CD4-positive, alpha-beta T cell treated with Interleukin-21 for 1 hour (primary cell): ENCODE results near the gene SERINC3.
A peak's percentile ranks its signal among the peaks of the same experiment; 100 is the strongest.
"Not testable (repeated sequence)": the region's sequence is repeated elsewhere in the genome, so short reads cannot be mapped to it uniquely, and the experiment has no call there.

Source experiments
- DNase-seq: peaks from one replicate; pipeline ENCODE4 v3.0.0-alpha.2; 2020

Gene SERINC3

GRCh38 chr20:44521484-44522481 is at the start of gene SERINC3:
Gene SERINC3 (minus strand): TSS chr20:44522070. CDS start chr20:44521951, 119 bp downstream.
- DNase-seq, result peak; percentile 96

DNA sequence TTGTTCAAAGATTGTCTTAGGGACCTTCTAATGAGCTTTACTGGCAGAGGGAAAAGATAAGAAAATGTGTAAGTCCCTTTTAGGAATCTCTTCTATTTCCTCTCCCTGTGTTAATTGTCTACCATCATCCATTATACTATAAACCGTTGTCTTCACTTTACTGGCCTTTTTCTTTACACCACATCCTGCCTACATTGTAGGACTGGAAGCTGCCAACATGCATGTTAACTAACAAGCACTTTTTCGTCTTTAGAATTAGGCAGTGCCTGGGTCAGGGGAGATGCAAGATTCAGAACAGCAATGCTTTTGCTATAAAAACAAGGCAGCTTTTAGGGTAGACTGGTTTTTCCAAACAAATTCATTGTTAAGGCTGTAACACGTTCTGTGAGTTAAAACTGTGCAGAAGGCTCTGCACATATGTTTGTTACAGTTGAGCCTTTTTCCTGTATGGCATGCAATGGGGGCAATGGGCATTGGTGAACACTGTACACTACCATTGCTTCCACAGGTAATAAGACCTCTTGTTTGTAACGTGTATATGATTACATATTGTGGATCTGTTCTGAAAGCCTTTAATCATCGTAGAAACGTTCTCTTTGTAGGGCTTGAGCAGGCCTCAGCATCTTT is 49.6 kb upstream of the SERINC3 start:
- DNase-seq, result no peak

- DNase-seq, result no peak
Measured at GRCh38 chr20:44570367-44570766, 48.5 kb upstream of the SERINC3 start.

DNA sequence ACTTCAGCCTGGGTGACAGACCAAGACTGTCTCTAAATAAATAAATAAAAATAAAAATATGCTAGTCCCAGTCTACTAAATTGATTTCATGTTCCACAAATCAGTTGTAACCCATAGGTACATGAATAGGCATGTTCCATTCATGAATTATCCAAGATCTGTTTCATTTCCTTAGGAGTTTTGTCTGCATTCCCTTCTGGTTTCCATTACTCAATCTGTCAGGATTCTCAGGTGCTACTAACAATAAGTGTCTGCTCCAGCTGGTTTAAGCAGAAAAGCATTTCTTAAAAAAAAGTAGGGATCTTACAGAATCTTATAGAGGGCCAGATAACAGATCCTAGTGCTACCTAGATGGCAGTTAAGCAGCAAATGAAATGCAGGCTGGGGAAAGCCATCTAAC is 44.9 kb upstream of the SERINC3 start:
- no peak for DNase-seq

GRCh38 chr20:44566018-44566417 is 44.1 kb upstream of the SERINC3 start:
- no peak for DNase-seq

DNA sequence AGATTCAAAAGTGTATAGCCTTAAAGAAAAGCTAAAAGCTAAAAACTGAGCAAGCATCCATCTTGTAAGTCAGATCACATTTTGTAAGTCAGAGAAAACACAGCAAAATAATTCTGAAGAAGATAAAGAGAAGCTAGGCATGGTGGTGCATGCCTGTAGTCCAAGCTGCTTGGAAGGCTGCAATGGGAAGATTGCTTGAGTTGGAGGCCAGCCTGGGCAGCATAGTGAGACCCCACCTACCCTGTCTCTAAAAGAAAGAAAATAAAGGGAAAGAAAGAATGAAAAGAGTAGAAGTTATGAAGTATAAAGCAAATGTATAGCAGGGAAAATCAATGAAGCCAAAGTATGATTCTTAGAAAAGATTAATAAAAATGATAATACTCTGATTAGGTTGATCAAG is 40.0 kb upstream of the SERINC3 start:
- no peak for DNase-seq

DNA sequence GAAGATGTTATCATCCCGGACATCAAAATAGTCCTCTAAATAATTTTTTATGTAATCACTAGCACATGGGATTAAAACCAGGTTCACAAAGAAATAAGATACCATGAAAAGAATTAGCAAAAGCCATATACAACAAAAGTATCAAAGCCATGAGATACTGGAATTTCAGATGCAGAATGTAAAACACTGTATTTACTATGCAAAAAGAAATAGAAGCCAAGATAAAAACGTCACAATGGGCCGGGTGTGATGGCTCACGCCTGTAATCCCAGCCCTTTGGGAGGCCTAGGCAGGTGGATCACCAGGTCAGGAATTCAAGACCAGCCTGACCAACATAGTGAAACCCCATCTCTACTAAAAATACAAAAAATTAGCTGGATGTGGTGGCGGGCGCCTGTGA is 38.9 kb upstream of the SERINC3 start:
- not testable (repeated sequence) for DNase-seq

DNA sequence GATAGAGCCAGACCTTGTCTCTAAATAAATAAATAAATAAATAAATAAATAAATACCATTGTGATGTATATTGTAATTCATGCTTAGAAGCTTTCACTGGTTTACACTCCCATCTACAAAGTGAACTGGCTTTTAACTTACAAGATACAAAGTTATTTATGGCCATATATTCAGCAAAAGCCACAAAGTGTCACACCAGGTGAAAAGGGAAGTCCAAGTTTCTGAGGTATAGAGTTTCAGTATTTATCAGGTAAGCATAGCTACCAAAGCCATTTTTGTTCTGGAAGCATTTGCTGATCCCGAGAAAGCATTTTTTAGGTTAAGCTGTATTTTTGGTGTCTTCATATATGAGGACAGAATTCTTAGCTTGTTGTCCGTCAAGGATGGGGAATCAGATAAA is 38.4 kb upstream of the SERINC3 start:
- no peak for DNase-seq

GRCh38 chr20:44559302-44559701 is 37.4 kb upstream of the SERINC3 start:
- no peak for DNase-seq

GRCh38 chr20:44552950-44553908 is 31.4 kb upstream of the SERINC3 start:
- peak; percentile 2 for DNase-seq

- no peak for DNase-seq
Measured at GRCh38 chr20:44552568-44552949, 30.7 kb upstream of the SERINC3 start.

- DNase-seq, result no peak
Measured at GRCh38 chr20:44552050-44552449, 30.2 kb upstream of the SERINC3 start.

- no peak for DNase-seq
Measured at GRCh38 chr20:44549123-44549522, 27.3 kb upstream of the SERINC3 start.

- no peak for DNase-seq
Measured at GRCh38 chr20:44547419-44547818, 25.5 kb upstream of the SERINC3 start.

DNA sequence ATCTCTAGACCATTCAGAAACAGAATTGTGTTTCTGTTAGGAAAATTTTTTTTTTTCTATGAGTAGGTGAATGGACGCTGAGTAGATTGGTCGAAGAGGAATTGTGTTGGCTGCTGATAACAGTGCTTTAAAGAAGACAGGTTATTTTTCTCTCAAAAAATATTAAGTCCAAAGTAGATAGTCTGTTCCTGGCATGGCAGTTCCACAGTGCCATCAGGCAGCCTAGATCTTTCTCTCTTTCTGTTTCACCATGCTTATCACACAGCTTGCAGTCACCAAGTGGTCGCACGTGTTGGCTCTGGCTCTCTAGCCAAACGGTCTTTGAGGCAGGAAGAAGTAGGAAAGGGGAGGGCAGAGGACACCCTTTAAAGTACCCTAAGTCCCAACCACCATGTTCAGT is 22.4 kb upstream of the SERINC3 start:
- no peak for DNase-seq

DNA sequence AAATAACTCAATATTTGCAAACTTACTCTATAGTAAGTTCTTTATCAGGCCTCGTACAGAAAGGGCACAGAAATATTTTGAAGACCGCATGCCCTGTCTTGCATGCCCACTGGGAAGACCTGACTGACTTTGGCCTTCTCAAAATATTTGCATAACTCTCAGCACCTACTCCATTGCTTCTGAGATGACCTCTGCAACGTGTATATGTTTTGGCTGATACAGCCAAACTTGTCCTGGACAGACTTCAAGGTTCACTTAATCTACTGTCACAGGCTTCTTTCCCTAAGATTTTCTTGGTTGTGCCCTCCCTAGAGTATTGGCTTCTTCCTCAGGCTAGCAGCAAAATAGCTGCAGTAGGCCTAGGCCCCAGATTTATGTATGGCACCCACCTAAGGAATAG is 21.5 kb upstream of the SERINC3 start:
- no peak for DNase-seq

DNA sequence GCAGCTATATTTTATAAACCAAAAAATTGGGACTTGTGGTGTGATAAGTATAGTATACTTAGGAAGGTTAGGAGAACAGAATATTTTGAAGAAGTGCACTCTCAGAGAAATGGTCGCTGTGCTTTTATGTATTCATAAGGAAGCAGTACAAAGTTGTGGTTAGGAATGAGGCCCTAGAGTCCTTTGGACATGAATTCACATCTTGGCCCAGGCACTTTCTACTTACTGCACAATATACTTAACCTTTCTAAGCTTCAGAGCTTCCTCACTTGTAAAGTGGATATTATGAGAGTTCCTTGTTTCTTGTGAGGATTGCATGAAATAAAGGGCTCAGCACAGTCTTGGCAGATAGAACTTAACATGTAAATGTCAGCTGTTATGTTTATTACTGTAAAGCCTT is 21.0 kb upstream of the SERINC3 start:
- DNase-seq, result no peak

GRCh38 chr20:44541992-44542391 is 20.1 kb upstream of the SERINC3 start:
- no peak for DNase-seq

DNA sequence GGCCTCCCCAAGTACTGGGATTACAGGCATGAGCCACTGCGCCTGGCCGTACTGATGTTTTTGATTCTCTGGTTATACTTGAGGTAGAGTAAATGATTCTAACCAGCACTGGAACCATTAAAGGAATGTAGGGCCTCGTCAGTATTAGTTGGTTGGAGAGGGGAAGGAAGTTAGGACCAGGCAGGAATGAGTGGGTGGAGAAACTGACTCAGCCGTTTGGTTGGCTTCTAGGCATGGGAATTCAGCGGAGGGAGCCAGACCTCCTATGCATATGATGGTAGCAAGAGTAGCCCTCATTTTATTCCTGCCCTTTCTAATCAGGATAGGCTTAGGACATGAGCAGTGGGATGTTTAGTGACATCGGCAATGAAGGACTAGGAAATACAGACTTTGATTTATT is 19.0 kb upstream of the SERINC3 start:
- no peak for DNase-seq

DNA sequence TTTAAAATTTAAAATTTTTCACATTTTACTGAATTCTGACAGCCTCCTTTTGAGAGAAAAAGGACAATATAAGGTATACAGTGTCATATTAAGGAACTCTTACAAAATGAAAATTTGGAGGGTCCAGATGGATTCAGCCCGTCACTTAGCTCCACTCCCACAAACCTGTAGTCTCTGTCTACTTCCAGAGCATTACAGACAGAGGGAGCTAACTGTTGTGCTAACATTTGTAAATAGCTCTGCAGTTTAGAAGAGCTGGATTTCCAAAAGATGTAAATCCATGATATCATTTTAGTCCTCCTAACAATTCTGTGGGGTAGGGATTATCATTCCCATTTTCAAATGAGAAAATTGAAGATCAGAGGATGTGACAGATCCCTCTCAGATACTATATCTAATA is 16.1 kb upstream of the SERINC3 start:
- no peak for DNase-seq

DNA sequence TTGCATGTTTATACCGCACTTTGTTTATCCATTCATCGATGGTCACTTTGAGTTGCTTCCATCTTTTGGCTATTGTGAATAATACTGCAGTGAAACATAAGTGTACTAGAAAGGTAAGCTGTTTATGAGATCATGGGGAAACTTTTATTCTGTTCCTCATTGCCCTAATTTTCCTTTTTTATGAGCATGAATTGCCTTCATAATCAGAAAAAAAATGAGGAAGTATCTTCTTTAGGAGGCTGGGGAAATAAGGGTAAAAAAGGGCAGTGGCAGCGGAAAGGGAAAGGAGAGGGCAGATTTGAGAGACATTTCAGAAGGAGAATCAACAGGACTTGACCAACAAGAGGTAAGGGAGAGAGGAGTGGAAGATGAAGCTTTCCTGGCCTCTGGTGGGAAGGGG is 14.3 kb upstream of the SERINC3 start:
- DNase-seq, result no peak

- no peak for DNase-seq
Measured at GRCh38 chr20:44533928-44534327, 12.1 kb upstream of the SERINC3 start.

DNA sequence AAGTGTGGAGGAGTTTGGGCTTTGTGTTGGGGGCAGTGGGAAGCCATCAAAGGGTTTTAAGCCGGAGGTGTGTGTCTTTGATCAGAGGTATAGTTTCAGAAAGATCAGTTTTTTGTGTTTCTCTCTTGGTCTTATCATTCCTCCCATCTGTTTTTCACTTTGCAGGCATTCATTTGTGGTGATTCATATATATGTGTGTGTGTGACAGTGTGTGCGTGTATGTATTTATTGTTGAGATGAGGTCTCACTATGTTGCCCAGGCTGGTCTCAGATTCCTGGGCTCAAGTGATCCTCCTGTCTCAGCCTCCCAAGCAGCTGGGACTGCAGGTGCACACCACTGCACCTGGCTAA is 11.1 kb upstream of the SERINC3 start:
- DNase-seq, result no peak
